ENCODE data around the gene SNUPN.
"Not testable (repeated sequence)": the region's sequence is repeated elsewhere in the genome, so short reads cannot be mapped to it uniquely, and the experiment has no call there.

The SNUPN gene

DNA sequence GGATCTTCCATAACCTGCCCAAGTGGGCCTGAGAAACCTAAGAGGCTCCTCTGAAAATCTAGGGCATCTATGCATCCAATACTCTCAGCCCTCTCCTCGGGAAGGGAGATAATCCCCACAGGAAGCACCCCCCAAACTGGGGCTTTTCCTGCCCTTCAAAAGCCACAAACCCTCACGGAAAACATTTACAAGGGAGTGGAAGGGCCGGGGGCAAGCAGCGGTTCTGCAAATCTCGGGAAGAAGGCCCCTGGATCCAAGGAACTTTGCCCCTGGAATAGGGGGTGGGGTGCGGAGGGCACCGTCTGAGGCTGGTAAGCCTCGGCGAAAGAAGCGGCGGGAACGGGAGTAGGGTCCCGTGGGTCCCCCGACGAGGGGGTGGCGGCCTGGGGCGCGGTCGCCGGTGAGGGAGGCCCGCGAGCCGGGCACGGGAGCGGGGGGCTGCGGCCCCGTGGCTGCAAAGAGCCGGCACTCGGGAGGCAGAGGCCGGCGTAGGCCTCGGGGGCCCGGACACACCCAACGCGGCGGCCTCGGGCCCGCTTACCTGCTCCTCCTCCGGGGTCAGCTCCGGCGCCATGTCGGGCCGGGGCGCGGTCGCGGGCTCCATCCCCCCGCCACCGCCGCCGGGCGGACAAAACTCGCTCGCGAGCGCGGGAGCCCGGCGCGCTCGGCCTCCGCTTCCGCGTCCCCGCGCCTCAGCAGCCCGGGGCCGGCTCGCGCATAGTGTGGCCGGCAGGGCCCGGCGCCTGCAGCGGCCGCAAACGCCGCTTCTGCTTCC is 47.2 kb downstream of the SNUPN start:
- no peak for DNase-seq

DNA sequence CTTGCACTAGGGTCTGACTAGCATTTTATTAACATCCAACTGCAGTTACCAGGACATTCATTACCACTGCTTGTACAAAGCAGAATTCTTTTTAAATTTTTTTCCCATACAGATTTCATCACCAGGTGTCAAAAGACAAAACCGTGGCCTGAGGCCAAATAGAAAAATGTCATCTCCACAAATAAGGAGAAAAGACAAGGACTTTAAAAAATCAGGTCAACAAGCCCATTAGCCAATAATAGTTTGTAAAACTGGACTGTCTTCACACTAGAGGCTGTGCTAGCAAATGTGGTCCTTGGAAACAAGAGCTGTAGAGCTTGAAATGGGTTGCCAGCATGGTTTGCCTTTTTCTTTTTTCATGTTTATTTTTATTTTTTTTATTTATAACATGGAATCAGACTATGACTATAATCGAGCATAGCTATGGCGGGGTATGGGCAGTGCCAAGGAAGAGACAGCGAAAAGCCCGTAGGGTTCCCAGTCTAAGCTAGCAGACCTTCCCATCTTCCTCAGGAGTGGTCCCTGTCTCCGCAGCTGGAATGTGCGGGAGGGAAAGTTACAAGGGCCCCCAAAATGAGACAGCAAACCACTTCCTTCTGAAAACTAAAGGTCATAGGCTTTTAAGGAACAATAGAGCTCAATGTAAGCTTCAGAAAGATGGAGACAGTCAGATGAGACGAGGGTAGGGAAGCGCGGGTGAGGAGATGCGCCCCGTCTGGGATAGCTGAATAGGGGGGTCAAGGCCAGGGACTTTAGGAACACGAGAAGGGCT is 47.9 kb downstream of the SNUPN start:
- no peak for DNase-seq

DNA sequence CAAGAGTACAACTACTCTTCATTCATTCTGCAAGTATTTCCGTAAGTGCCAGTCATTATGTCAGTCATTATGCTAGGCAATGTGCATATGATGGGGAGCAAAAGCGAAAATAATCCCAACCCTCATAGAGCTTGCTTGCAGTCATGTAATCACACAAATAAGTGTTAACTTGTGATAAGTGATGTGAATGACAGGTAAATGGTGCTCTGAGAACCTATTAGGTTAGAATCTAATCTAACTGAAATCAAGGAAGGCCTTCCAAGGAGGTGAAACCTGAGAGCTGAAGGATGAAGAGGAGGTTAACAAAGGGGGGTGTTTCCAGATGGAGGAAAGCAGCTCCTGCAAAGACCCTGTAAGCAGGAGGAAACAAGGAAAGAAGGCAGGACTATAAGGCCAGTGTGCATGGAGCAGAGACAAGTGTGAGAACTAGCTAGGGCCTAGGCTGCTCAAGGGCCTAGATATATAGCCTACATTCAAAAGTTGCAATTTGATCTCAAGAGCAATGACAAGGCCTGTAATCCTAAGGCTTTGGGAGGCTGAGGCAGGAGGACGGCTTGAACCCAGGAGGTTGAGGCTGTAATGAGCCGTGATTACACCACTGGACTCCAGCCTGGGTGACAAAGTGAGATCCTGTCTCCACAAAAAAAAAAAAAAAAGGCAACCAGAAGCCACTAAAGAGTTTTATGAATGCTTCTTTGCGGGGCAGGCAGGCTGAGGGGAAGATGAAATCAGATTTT is 51.7 kb downstream of the SNUPN start:
- DNase-seq: no peak

- DNase-seq: no peak
These were observed 55.2 kb downstream of the SNUPN start for GRCh38 chr15:75570126-75570845.

GRCh38 chr15:75565062-75565970 is 60.2 kb downstream of the SNUPN start:
- DNase-seq: no peak

DNA sequence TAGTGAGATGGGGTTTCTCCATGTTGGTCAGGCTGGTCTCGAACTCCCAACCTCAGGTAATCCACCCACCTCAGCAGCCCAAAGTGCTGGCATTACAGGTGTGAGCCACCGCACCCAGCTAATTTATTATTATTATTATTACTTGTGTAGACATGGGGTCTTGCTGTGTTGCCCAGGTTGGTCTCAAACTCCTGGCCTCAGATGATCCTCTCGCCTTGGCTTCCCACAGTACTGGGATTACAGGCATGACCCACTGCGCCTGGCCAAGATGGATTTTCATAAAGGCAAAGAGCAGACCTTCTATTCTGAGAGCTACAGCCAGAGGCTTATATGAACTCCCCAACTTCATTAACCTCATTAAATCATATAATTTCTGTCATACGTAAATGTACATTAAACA is 63.6 kb downstream of the SNUPN start:
- no peak for DNase-seq

DNA sequence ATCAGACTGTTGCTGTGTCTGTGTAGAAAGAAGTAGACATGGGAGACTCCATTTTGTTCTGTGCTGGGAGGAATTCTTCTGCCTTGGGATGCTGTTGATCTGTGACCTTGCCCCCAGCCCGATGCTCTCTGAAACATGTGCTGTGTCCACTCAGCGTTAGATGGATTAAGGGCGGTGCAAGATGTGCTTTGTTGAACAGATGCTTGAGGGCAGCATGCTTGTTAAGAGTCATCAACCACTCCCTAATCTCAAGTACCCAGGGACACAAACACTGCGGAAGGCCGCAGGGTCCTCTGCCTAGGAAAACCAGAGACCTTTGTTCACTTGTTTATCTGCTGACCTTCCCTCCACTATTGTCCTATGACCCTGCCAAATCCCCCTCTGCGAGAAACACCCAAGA is 66.2 kb downstream of the SNUPN start:
- not testable (repeated sequence) for DNase-seq

GRCh38 chr15:75558955-75559354 is 66.6 kb downstream of the SNUPN start:
- not testable (repeated sequence) for DNase-seq

GRCh38 chr15:75554717-75555116 is 70.8 kb downstream of the SNUPN start:
- DNase-seq: no peak

GRCh38 chr15:75553659-75554058 is 71.9 kb downstream of the SNUPN start:
- DNase-seq: no peak

DNA sequence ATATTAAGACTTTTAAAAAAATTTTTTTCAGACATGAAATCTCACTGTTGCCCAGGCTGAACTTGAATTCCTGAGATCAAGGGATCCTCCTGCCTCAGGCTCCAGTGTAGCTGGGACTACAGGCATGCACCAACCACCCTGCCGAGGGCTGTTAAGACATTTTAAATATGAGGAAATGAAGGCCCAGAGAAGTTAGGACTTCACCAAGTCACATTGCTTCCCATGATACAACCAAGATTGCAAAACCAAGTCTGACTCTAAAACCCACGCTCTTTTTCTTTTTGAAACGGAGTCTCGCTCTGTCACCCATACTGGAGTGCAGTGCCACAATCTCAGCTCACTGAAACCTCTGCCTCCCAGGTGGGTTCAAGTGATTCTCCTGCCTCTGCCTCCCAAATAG is 74.4 kb downstream of the SNUPN start:
- no peak for DNase-seq
